Articular chondrocyte of knee joint (primary cell): Measurements from ENCODE around the gene SNAPC3. TPM values are rescaled to one million over a fixed set of nuclear protein-coding genes. Genes with fewer than 3 reads are reported as not detected.

Experiments
- small RNA-seq: library from RNA; depleted of rRNA; stranded (forward); fragments of <200 nt; gene quantifications from one replicate; pipeline ENCODE3, GENCODE V24; 2012
- total RNA-seq: library from RNA; depleted of rRNA; stranded (reverse); fragments of >200 nt; gene quantifications from 2 replicates; pipeline ENCODE4 v1.2.3, GENCODE V29; 2012

SNAPC3 gene
- 45.6 and 58.7 TPM in 2 replicates for total RNA-seq

GRCh38 chr9:15422372-15423230 lies at the start of gene SNAPC3:
SNAPC3 (plus strand) TSS chr9:15422876; CDS start chr9:15422880, 4 bp downstream.

GRCh38 chr9:15510789-15511575 lies 88.3 kb downstream of the SNAPC3 start, which contains the start of gene PSIP1:
PSIP1 (minus strand) TSS chr9:15510970; CDS start chr9:15510188, 782 bp downstream.

Small RNA genes within 50 kb of the gene (small RNA-seq; reads per million reads assigned to genes)
- gene RNU6-319P: not detected

Other genes with a start within 250 kb of the SNAPC3 start
- gene TTC39B, start 115.7 kb upstream of the SNAPC3 start, total RNA-seq: 27.3 and 33.8 TPM in 2 replicates
- gene PSIP1, start 88.1 kb downstream of the SNAPC3 start, total RNA-seq: 58.7 and 64.7 TPM in 2 replicates
- 6.4 and 6.8 TPM in 2 replicates for gene CCDC171, start 130.2 kb downstream of the SNAPC3 start, total RNA-seq